ENCODE results near the gene ABI3BP.

The ABI3BP gene

GRCh38 chr3:100776097-100776729 is 217.0 kb downstream of the ABI3BP start:
- DNase-seq (ENCODE audit: low read depth in 2 of 2) = no peak

GRCh38 chr3:100775669-100776068 is 217.6 kb downstream of the ABI3BP start:
- no peak for DNase-seq (ENCODE audit: low read depth in 2 of 2)

- no peak for DNase-seq (ENCODE audit: low read depth in 2 of 2)
Measured at GRCh38 chr3:100775226-100775625, 218.0 kb downstream of the ABI3BP start.

GRCh38 chr3:100769693-100770092 is 223.5 kb downstream of the ABI3BP start:
- no peak for DNase-seq (ENCODE audit: low read depth in 2 of 2)

- no peak for DNase-seq (ENCODE audit: low read depth in 2 of 2)
Measured at GRCh38 chr3:100766069-100766468, 227.2 kb downstream of the ABI3BP start.

GRCh38 chr3:100765437-100765975 is 227.7 kb downstream of the ABI3BP start:
- no peak for DNase-seq (ENCODE audit: low read depth in 2 of 2)

- no peak for DNase-seq (ENCODE audit: low read depth in 2 of 2)
Measured at GRCh38 chr3:100761951-100762350, 231.3 kb downstream of the ABI3BP start.

- no peak for DNase-seq (ENCODE audit: low read depth in 2 of 2)
Measured at GRCh38 chr3:100761211-100761942, 231.8 kb downstream of the ABI3BP start.

- DNase-seq (ENCODE audit: low read depth in 2 of 2) = no peak
Measured at GRCh38 chr3:100760377-100760776, 232.8 kb downstream of the ABI3BP start.

GRCh38 chr3:100759950-100760349 is 233.3 kb downstream of the ABI3BP start:
- no peak for DNase-seq (ENCODE audit: low read depth in 2 of 2)

GRCh38 chr3:100759159-100759558 is 234.1 kb downstream of the ABI3BP start:
- DNase-seq (ENCODE audit: low read depth in 2 of 2) = no peak

GRCh38 chr3:100756441-100756840 is 236.8 kb downstream of the ABI3BP start:
- no peak for DNase-seq (ENCODE audit: low read depth in 2 of 2)

GRCh38 chr3:100754563-100755334 is 238.5 kb downstream of the ABI3BP start:
- DNase-seq (ENCODE audit: low read depth in 2 of 2) = no peak

- no peak for DNase-seq (ENCODE audit: low read depth in 2 of 2)
Measured at GRCh38 chr3:100753846-100754245, 239.4 kb downstream of the ABI3BP start.

GRCh38 chr3:100748967-100749366 is 244.3 kb downstream of the ABI3BP start:
- no peak for DNase-seq (ENCODE audit: low read depth in 2 of 2)

- no peak for DNase-seq (ENCODE audit: low read depth in 2 of 2)
Measured at GRCh38 chr3:100748220-100748619, 245.0 kb downstream of the ABI3BP start.

GRCh38 chr3:100746092-100746491 is 247.1 kb downstream of the ABI3BP start:
- no peak for DNase-seq (ENCODE audit: low read depth in 2 of 2)

GRCh38 chr3:100745617-100746016 is 247.6 kb downstream of the ABI3BP start:
- DNase-seq (ENCODE audit: low read depth in 2 of 2) = no peak

- DNase-seq (ENCODE audit: low read depth in 2 of 2) = no peak
Measured at GRCh38 chr3:100744671-100745070, 248.6 kb downstream of the ABI3BP start.

GRCh38 chr3:100743535-100743934 is 249.7 kb downstream of the ABI3BP start:
- DNase-seq (ENCODE audit: low read depth in 2 of 2) = no peak

GRCh38 chr3:100740207-100740606 is 253.0 kb downstream of the ABI3BP start:
- DNase-seq (ENCODE audit: low read depth in 2 of 2) = no peak

GRCh38 chr3:100737334-100737733 is 255.9 kb downstream of the ABI3BP start:
- no peak for DNase-seq (ENCODE audit: low read depth in 2 of 2)
